Brain microvascular endothelial cell (primary cell): ENCODE measurements around the gene CLEC4E.
"Not testable (repeated sequence)": the region's sequence is repeated elsewhere in the genome, so short reads cannot be mapped to it uniquely, and the experiment has no call there.

Experiments
- DNase-seq: peaks from one replicate; pipeline ENCODE4 v3.0.0-alpha.2; 2020
- H3K27ac ChIP-seq: fragments of 250-450 bp; sonication (Bioruptor Pico); 2 replicates; pipeline ENCODE4 v1.5.1; 2020; ENCODE audit warnings: mild to moderate bottlenecking, moderate library complexity
- H3K27me3 ChIP-seq: fragments of 250-450 bp; sonication (Bioruptor Pico); replicated peaks from 2 replicates; pipeline ENCODE4 v1.5.1; 2020; ENCODE audit warnings: mild to moderate bottlenecking
- H3K36me3 ChIP-seq: fragments of 250-450 bp; sonication (Bioruptor Pico); replicated peaks from 2 replicates; pipeline ENCODE4 v1.5.1; 2020; ENCODE audit warnings: mild to moderate bottlenecking
- H3K4me3 ChIP-seq: 2 replicates; pipeline ENCODE4 v1.5.1; 2011; ENCODE audit warnings: low read depth, mild to moderate bottlenecking, control low read depth, low read length, moderate library complexity
- CTCF ChIP-seq: IDR thresholded peaks from 2 replicates; pipeline ENCODE4 v1.5.1; 2011; ENCODE audit warnings: low read depth, mild to moderate bottlenecking, moderate library complexity, low read length, control low read depth, inconsistent platforms; ENCODE audit errors: missing control alignments
- in situ Hi-C: cut with HindIII; loops from 2 replicates; pipeline ENCODE4 v1.10.0; 2017; ENCODE audit warnings: low sequenced_read_pairs, low pct_ligation_motif_present

CLEC4E gene

GRCh38 chr12:8499616-8500015 is 41.1 kb downstream of the CLEC4E start:
- Histone ChIP-seq H3K27ac (no peak overlapping the region), H3K36me3 (no peaks in the 10 kb centered on the region), H3K4me3 (no peak overlapping the region), H3K27me3 (no peaks in the 10 kb centered on the region)
- TF ChIP-seq CTCF: no peak
- in situ Hi-C loops: no loop called here
- no peak for DNase-seq

DNA sequence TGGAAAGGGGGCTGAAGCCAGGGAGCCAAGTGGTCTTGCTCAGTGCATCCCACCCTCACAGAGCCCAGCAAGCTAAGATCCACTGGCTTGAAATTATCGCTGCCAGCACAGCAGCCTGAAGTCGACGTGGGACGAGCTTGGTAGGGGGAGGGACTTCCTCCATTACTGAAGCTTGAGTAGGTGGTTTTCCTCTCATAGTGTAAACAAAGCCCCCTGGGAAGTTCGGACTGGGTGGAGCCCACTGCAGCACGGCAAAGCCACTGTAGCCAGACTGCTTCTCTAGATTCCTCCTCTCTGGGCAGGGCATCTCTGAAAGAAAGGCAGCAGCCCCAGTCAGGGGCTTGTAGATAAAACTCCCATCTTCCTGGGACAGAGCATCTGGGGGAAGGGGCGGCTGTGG is 44.6 kb downstream of the CLEC4E start:
- in situ Hi-C loops, H3K36me3 ChIP-seq, H3K27me3 ChIP-seq, H3K27ac ChIP-seq, H3K4me3 ChIP-seq, DNase-seq: not testable (repeated sequence)

DNA sequence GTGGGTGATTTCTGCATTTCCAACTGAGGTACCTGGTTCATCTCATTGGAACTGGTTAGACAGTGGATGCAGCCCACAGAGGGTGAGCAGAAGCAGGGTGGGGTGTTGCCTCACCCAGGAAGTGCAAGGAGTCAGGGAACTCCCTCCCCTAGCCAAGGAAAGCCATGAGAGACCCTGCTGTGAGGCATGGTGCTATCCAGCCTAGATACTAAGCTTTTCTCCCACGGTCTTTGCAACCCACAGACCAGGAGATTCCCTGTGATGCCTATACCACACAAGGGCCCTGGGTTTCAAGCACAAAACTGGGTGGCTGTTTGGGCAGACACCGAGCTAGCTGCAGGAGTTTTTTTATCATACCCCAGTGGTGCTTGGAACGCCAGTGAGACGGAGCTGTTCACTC is 45.0 kb downstream of the CLEC4E start:
- H3K36me3 ChIP-seq, H3K4me3 ChIP-seq, H3K27ac ChIP-seq, in situ Hi-C loops, DNase-seq, H3K27me3 ChIP-seq: not testable (repeated sequence)

GRCh38 chr12:8493084-8493483 is 47.6 kb downstream of the CLEC4E start:
- Histone ChIP-seq H3K36me3 (no peaks in the 10 kb centered on the region), H3K4me3 (no peak overlapping the region), H3K27ac (no peak overlapping the region), H3K27me3 (no peaks in the 10 kb centered on the region)
- DNase-seq: no peak
- in situ Hi-C loops: no loop called here
- TF ChIP-seq CTCF: no peak

DNA sequence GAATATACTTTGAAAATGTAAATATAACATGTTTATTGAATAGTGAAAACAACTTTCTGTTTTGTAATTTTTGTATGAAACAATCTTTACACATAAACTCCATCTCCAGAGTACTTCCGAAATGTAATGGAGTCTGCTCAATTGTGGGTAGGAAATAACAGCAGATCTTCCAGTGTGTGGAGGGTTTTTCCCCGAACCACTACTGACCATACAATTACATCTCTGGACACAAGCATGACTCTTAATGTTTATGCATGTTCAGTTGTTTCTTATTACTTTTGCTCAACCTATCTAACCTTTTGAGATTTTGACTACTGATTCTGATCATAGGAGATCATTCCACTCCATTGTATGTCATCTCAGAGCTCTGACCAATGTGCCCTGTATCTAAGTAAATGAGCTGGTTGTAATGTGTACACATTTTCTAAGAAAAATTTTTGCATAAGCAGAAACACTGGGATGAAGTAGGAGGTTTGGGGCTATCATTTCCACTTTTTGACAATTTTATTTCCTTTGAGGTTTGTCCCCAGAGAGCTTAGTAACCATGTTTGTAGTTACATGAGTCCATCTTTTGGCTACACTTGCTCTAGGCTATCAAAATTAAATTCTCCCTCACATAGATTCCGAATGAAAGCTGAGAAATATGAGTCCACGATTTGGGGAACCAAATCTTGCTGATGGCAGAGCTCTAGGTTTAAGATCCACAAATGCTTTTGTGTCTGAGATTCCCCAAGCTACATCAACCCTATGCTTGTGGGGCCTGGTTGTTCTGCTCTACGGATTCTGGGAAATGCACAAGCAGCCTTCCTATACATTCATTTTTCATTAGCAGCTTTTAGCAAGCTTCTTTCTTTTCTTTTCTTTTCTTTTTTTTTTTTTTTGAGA is 48.8 kb downstream of the CLEC4E start:
- no peaks in the 10 kb centered on the region for H3K27me3 ChIP-seq
- no peak overlapping the region for H3K4me3 ChIP-seq
- TF ChIP-seq CTCF: no peak
- H3K36me3 ChIP-seq: no peaks in the 10 kb centered on the region
- in situ Hi-C loops: no loop called here
- no peak for DNase-seq
- H3K27ac ChIP-seq: no peak overlapping the region
